HCT116 (cell line): ENCODE measurements around the gene CUEDC2. TPM values are rescaled to one million over a fixed set of nuclear protein-coding genes. Genes with fewer than 3 reads are reported as not detected.

Experiments
- ATAC-seq: fragments of 200-7000 bp; cut with Tn5 transposase; 2 replicates; pipeline ENCODE4 v1.9.1; 2020; ENCODE audit warnings: mild to moderate bottlenecking, moderate library complexity
- BruUV-seq: library from RNA; stranded (reverse); fragments of 400-500 nt; replicated peaks from 2 replicates; lab custom pipeline; 2021; lab: Mats Ljungman, UMichigan
- CTCF ChIA-PET: fragments of 300-600 bp; sonication (Branson Sonifier 250); formaldehyde crosslinking; loops from one replicate; lab custom pipeline; 2021; ENCODE audit warnings: antibody characterized with exemption; lab: Charles Lee
- POLR2A ChIA-PET: fragments of 300-600, 350-600 bp; sonication (Branson Sonifier 250); formaldehyde crosslinking; loops from one replicate; lab custom pipeline; 2021; ENCODE audit warnings: antibody characterized with exemption; lab: Charles Lee
- RAD21 ChIA-PET, 2 experiments: fragments of 300-600 bp; sonication (Branson Sonifier 250); formaldehyde crosslinking; loops; one replicate each; lab custom pipeline; 2023; ENCODE audit warnings: low total read pairs in 2 of 2; ENCODE audit not compliant: uncharacterized antibody in 2 of 2, unreplicated experiment in 2 of 2, low non-redundant PET in 1 of 2; lab: Charles Lee
- DNase-seq: peaks from one replicate; pipeline ENCODE4 v3.0.0-alpha.2; 2010; ENCODE audit warnings: low read depth, low spot score
- H2AFZ ChIP-seq: fragments of 200-600 bp; shearing (Covaris generic), sonication (generic); 2 replicates; pipeline ENCODE4 v1.6.1; 2017; ENCODE audit warnings: low read depth, mixed run types, mixed read lengths, antibody characterized with exemption, low read length; ENCODE audit not compliant: poor library complexity, severe bottlenecking
- H3K27ac ChIP-seq: 2 replicates; pipeline ENCODE4 v1.5.1; 2012; ENCODE audit warnings: low read depth, low read length
- H3K27me3 ChIP-seq: fragments of 200-600 bp; sonication (generic); 2 replicates; pipeline ENCODE4 v1.6.1; 2016; ENCODE audit warnings: mixed run types, low read length, mixed read lengths; ENCODE audit not compliant: insufficient read depth
- H3K36me3 ChIP-seq, 2 experiments: fragments of 200-500 bp in 1 of 2; fragments of 200-600 bp in 1 of 2; sonication (Bioruptor generic) in 1 of 2; sonication (generic) in 1 of 2; 2 replicates each; pipeline versions ENCODE4 v1.5.1 to v1.6.1; 2014 to 2016; ENCODE audit warnings: low read length in 2 of 2, inconsistent platforms in 1 of 2, mixed read lengths in 1 of 2, mixed run types in 1 of 2; ENCODE audit not compliant: insufficient read depth in 2 of 2, control insufficient read depth in 1 of 2
- H3K4me1 ChIP-seq, 2 experiments: fragments of 200-600 bp in 1 of 2; sonication (generic) in 1 of 2; 2 replicates each; pipeline versions ENCODE4 v1.5.1 to v1.6.1; 2012 to 2017; ENCODE audit warnings: low read length in 2 of 2, inconsistent platforms in 1 of 2, mild to moderate bottlenecking in 1 of 2, mixed read lengths in 1 of 2, mixed run types in 1 of 2, moderate library complexity in 1 of 2; ENCODE audit not compliant: insufficient read depth in 2 of 2, control insufficient read depth in 1 of 2
- H3K4me2 ChIP-seq: fragments of 200-600 bp; sonication (generic); 2 replicates; pipeline ENCODE4 v1.6.1; 2017; ENCODE audit warnings: mixed run types, low read length, mixed read lengths
- H3K4me3 ChIP-seq, 2 experiments: fragments of 200-600 bp in 1 of 2; sonication (generic) in 1 of 2; replicated peaks in 1 of 2; 2 replicates each; pipeline ENCODE4 v1.5.1; 2011 to 2016; ENCODE audit warnings: low read length in 2 of 2, control low read depth in 1 of 2, low read depth in 1 of 2, mild to moderate bottlenecking in 1 of 2, mixed read lengths in 1 of 2, mixed run types in 1 of 2
- H3K79me2 ChIP-seq: fragments of 200-600 bp; sonication (generic); 2 replicates; pipeline ENCODE4 v1.6.1; 2017; ENCODE audit warnings: mild to moderate bottlenecking, mixed run types, low read length, moderate library complexity, mixed read lengths; ENCODE audit not compliant: insufficient read depth
- H3K9ac ChIP-seq: fragments of 200-600 bp; sonication (generic); 2 replicates; pipeline ENCODE4 v1.6.1; 2016; ENCODE audit warnings: low read length, mixed read lengths
- H3K9me2 ChIP-seq: fragments of 200-600 bp; sonication (generic), shearing (Covaris generic); 2 replicates; pipeline ENCODE4 v1.6.1; 2017; ENCODE audit warnings: mixed run types, mild to moderate bottlenecking, moderate library complexity; ENCODE audit not compliant: insufficient read depth
- H3K9me3 ChIP-seq, 2 experiments: fragments of 200-500 bp in 1 of 2; fragments of 200-600 bp in 1 of 2; sonication (Bioruptor generic) in 1 of 2; sonication (generic) in 1 of 2; 2 replicates each; pipeline ENCODE4 v1.6.1; 2014 to 2017; ENCODE audit warnings: low read length in 2 of 2, mixed read lengths in 2 of 2, inconsistent platforms in 1 of 2, low read depth in 1 of 2, mild to moderate bottlenecking in 1 of 2, mixed run types in 1 of 2, moderate library complexity in 1 of 2; ENCODE audit not compliant: control insufficient read depth in 1 of 2, insufficient read depth in 1 of 2
- H4K20me1 ChIP-seq: fragments of 200-600 bp; sonication (generic), shearing (Covaris generic); 2 replicates; pipeline ENCODE4 v1.6.1; 2017; ENCODE audit warnings: mixed run types, mild to moderate bottlenecking, moderate library complexity; ENCODE audit not compliant: insufficient read depth
- CBX3 ChIP-seq: IDR thresholded peaks from 2 replicates; pipeline ENCODE4 v1.6.1; 2012; ENCODE audit warnings: low read depth
- EGR1 ChIP-seq: IDR thresholded peaks from 2 replicates; pipeline ENCODE4 v1.6.1; 2012; ENCODE audit warnings: low read depth
- ELF1 ChIP-seq: IDR thresholded peaks from 2 replicates; pipeline ENCODE4 v1.6.1; 2012; ENCODE audit warnings: low read depth, borderline replicate concordance
- FOSL1 ChIP-seq: IDR thresholded peaks from 2 replicates; pipeline ENCODE4 v1.6.1; 2012; ENCODE audit warnings: low read depth
- JUND ChIP-seq: IDR thresholded peaks from 2 replicates; pipeline ENCODE4 v1.6.1; 2012
- POLR2A ChIP-seq: IDR thresholded peaks from 2 replicates; pipeline ENCODE4 v1.7.0; 2011; ENCODE audit warnings: borderline replicate concordance; ENCODE audit not compliant: insufficient read depth, insufficient read length; ENCODE audit errors: extremely low read depth
- POLR2AphosphoS5 ChIP-seq: IDR thresholded peaks from 2 replicates; pipeline ENCODE4 v1.6.1; 2011; ENCODE audit warnings: mild to moderate bottlenecking, low read depth, low read length, moderate library complexity
- RAD21 ChIP-seq: IDR thresholded peaks from 2 replicates; pipeline ENCODE4 v1.6.1; 2012; ENCODE audit warnings: low read depth, mild to moderate bottlenecking
- SP1 ChIP-seq: IDR thresholded peaks from 2 replicates; pipeline ENCODE4 v1.6.1; 2012; ENCODE audit warnings: low read depth
- TCF7L2 ChIP-seq: IDR thresholded peaks from 2 replicates; pipeline ENCODE4 v1.7.0; 2011; ENCODE audit warnings: borderline replicate concordance, inconsistent platforms; ENCODE audit not compliant: insufficient read depth, insufficient read length; ENCODE audit errors: extremely low read depth
- YY1 ChIP-seq: IDR thresholded peaks from 2 replicates; pipeline ENCODE4 v1.6.1; 2011; ENCODE audit warnings: low read length, low read depth, moderate library complexity, mild to moderate bottlenecking; ENCODE audit not compliant: insufficient replicate concordance; ENCODE audit errors: extremely low read depth
- ZFX ChIP-seq: fragments of 450-650 bp; IDR thresholded peaks from 2 replicates; pipeline ENCODE4 v1.6.1; 2017
- ZNF274 ChIP-seq: fragments of 200-500 bp; sonication (Bioruptor generic); IDR thresholded peaks from 2 replicates; pipeline ENCODE4 v1.6.1; 2014; ENCODE audit warnings: mild to moderate bottlenecking, low read depth, low read length, inconsistent platforms
- intact Hi-C: fragments of 100-400 bp; cut with micrococcal nuclease; formaldehyde crosslinking; loops from 2 replicates; pipeline ENCODE4 v1.10.0; 2022
- total RNA-seq: library from RNA; stranded (reverse); gene quantifications from one replicate; pipeline ENCODE4 v1.2.1, GENCODE V29; 2021; ENCODE audit not compliant: unreplicated experiment
- TF ChIP-seq, protein P1 (sequence below): IDR thresholded peaks from 2 replicates; pipeline ENCODE4 v1.6.1; 2012
- TF ChIP-seq, protein P2 (sequence below), 3 experiments: fragments of 200-600 bp in 1 of 3; sonication (generic) in 1 of 3; IDR thresholded peaks in 2 of 3; conservative IDR thresholded peaks in 1 of 3; 2 replicates each; pipeline ENCODE4 v1.5.1; 2012 to 2017; ENCODE audit warnings: low read depth in 2 of 3, low read length in 2 of 3, antibody characterized with exemption in 1 of 3, borderline replicate concordance in 1 of 3, control low read depth in 1 of 3, mild to moderate bottlenecking in 1 of 3, mixed read lengths in 1 of 3, mixed run types in 1 of 3, moderate library complexity in 1 of 3; ENCODE audit not compliant: insufficient read depth in 1 of 3
- TF ChIP-seq, protein P3 (sequence below): IDR thresholded peaks from 2 replicates; pipeline ENCODE4 v1.6.1; 2011; ENCODE audit warnings: mild to moderate bottlenecking, low read length, moderate library complexity; ENCODE audit not compliant: insufficient replicate concordance; ENCODE audit errors: extremely low read depth

Gene CUEDC2
- total RNA-seq, 1 experiment from 2014 or later: 96.7 TPM

DNA sequence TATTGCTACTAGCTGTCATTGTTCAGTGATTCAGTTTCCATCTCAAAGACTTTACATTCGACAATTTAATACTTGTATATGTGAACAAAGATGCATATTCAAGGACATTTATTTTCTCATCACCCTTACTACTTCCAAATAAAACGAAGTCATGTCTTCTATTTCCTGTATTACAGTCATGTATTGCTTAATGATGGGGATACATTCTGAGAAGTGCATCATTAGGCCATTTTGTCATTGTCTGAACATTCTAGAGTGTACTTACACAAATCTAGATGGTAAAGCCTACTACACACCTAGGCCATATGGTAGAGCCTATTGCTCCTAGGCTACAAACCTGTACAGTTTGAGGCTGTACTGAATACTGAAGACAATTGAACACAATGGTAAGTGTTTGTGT lies 12.5 kb upstream of the CUEDC2 start:
- RAD21 ChIA-PET: no interaction called here
- TF ChIP-seq, protein P1, sequence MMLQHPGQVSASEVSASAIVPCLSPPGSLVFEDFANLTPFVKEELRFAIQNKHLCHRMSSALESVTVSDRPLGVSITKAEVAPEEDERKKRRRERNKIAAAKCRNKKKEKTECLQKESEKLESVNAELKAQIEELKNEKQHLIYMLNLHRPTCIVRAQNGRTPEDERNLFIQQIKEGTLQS: no peak
- TF ChIP-seq ZNF274: no peak
- no peak for TF ChIP-seq SP1
- TF ChIP-seq YY1: no peak
- TF ChIP-seq CBX3: no peak
- TF ChIP-seq EGR1: no peak
- no peak for TF ChIP-seq RAD21
- TF ChIP-seq, protein P2, sequence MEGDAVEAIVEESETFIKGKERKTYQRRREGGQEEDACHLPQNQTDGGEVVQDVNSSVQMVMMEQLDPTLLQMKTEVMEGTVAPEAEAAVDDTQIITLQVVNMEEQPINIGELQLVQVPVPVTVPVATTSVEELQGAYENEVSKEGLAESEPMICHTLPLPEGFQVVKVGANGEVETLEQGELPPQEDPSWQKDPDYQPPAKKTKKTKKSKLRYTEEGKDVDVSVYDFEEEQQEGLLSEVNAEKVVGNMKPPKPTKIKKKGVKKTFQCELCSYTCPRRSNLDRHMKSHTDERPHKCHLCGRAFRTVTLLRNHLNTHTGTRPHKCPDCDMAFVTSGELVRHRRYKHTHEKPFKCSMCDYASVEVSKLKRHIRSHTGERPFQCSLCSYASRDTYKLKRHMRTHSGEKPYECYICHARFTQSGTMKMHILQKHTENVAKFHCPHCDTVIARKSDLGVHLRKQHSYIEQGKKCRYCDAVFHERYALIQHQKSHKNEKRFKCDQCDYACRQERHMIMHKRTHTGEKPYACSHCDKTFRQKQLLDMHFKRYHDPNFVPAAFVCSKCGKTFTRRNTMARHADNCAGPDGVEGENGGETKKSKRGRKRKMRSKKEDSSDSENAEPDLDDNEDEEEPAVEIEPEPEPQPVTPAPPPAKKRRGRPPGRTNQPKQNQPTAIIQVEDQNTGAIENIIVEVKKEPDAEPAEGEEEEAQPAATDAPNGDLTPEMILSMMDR (IDR thresholded peaks at IDR 0.05 in 2 of 3, conservative IDR thresholded peaks at IDR 0.05 in 1 of 3; ENCODE audit: borderline replicate concordance in 1 of 3, insufficient read depth in 1 of 3, low read depth in 2 of 3, low read length in 2 of 3): no peak
- TF ChIP-seq JUND: no peak
- no peak for TF ChIP-seq FOSL1
- no peak for TF ChIP-seq TCF7L2
- TF ChIP-seq ZFX: no peak
- TF ChIP-seq, protein P3, sequence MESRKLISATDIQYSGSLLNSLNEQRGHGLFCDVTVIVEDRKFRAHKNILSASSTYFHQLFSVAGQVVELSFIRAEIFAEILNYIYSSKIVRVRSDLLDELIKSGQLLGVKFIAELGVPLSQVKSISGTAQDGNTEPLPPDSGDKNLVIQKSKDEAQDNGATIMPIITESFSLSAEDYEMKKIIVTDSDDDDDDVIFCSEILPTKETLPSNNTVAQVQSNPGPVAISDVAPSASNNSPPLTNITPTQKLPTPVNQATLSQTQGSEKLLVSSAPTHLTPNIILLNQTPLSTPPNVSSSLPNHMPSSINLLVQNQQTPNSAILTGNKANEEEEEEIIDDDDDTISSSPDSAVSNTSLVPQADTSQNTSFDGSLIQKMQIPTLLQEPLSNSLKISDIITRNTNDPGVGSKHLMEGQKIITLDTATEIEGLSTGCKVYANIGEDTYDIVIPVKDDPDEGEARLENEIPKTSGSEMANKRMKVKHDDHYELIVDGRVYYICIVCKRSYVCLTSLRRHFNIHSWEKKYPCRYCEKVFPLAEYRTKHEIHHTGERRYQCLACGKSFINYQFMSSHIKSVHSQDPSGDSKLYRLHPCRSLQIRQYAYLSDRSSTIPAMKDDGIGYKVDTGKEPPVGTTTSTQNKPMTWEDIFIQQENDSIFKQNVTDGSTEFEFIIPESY: no peak
- no peak for TF ChIP-seq POLR2A
- TF ChIP-seq ELF1: no peak
- TF ChIP-seq POLR2AphosphoS5: no peak

More for the DNA sequence above, 12.5 kb upstream of the CUEDC2 start:
- Histone ChIP-seq H3K9me2 (no peaks in the 10 kb centered on the region), H3K4me1 (peaks cover 5 to 6% of the 10 kb centered on the region in 2 experiments), H3K4me2 (no peak overlapping the region), H3K79me2 (no peaks in the 10 kb centered on the region; the same call in 1 of the 2 replicates), H4K20me1 (no peaks in the 10 kb centered on the region), H3K36me3 (no peaks in the 10 kb centered on the region), H3K4me3 (no peak overlapping the region), H3K9ac (no peak overlapping the region), H3K9me3 (no peaks in the 10 kb centered on the region), H3K27me3 (no peaks in the 10 kb centered on the region), H3K27ac (no peak overlapping the region), H2AFZ (no peak overlapping the region)
- ChIA-PET POLR2A (no interaction called here), CTCF (no interaction called here)
- intact Hi-C loops: no loop called here
- DNase-seq: no peak
- no TSS peak for BruUV-seq
- no peak for ATAC-seq
